GM12801 (cell line): ENCODE results near the gene ILDR2.

Source experiments
- TF ChIP-seq, protein P1 (sequence below): IDR thresholded peaks from one replicate; pipeline ENCODE4 v1.5.1; 2011; ENCODE audit warnings: control low read depth; ENCODE audit not compliant: insufficient read length; ENCODE audit errors: extremely low read depth

The ILDR2 gene

DNA sequence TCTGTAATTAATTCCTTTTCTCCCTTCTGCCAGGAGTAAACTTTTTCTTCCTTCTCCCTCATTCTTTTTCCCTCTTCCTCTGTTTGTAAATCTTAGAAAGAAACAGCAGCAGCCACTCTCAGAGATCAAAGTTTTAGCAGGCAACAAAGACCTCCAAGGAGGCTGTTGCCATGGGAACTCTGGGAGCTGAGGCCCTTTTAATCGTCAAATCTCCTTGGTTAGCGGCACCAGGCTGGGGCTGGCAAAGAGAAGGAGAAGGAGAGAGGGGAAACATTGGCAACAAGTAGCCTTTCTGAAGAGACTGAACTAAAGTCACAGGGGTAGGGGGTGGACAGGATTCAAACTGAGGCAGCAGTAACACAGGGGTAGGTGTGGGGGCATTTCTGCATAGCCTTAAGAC, 25.2 kb downstream of the ILDR2 start:
- TF ChIP-seq, protein P1, sequence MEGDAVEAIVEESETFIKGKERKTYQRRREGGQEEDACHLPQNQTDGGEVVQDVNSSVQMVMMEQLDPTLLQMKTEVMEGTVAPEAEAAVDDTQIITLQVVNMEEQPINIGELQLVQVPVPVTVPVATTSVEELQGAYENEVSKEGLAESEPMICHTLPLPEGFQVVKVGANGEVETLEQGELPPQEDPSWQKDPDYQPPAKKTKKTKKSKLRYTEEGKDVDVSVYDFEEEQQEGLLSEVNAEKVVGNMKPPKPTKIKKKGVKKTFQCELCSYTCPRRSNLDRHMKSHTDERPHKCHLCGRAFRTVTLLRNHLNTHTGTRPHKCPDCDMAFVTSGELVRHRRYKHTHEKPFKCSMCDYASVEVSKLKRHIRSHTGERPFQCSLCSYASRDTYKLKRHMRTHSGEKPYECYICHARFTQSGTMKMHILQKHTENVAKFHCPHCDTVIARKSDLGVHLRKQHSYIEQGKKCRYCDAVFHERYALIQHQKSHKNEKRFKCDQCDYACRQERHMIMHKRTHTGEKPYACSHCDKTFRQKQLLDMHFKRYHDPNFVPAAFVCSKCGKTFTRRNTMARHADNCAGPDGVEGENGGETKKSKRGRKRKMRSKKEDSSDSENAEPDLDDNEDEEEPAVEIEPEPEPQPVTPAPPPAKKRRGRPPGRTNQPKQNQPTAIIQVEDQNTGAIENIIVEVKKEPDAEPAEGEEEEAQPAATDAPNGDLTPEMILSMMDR, result no peak

DNA sequence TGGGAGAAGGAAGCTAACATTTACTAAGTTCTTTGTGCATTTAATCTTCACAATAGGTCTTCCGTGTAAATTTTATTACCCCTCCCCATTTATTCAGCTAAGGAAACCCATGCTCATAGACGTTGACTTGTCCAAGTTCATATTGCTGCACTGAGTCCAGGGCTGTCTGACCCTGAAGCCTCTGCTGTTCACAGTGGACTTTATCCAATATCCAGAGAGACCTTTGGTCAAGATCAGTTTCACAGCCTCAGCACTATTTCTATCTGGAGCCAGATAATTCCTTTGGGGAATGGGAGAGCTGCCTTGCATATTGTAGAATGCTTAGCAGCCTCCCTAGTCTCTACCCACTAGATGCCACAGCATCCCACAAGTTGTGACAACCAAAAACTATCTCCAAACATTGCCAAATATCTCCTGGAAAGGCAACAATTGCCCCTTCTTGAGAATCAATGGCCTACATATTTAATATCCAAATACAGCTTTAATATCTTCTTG, 26.4 kb downstream of the ILDR2 start:
- TF ChIP-seq, protein P1, result no peak

DNA sequence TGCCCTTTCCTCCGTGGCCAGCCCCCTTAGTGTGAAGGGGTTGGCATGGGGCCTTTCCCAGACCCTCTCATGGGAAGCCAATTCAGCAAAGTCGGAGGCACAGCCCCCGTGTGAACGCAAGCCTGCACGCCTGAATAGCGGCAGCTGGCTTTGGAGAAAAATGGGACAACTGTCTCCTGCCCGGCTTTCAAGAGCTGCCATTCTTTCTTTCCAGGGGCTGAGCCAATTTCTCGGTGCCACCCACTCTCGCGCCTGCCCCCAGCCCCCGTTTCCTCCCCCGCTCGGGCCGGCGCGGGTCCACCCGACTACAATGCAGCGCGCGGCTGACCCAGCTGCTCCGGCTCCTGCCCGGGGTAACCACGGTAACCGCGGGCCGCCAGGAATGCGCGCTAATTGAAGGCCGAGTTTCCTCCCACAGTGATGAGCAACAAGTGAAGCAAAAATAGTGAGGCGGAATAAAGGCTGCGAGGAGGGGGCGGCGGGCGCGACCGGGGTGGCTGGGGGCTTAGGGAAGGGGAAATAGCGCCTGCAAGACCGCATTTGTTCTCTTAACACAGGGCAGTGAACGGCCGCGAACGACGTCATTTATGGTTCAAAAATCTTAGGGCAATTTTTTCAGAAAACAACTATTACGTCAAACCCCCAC, 27.8 kb downstream of the ILDR2 start:
- TF ChIP-seq, protein P1, result no peak

DNA sequence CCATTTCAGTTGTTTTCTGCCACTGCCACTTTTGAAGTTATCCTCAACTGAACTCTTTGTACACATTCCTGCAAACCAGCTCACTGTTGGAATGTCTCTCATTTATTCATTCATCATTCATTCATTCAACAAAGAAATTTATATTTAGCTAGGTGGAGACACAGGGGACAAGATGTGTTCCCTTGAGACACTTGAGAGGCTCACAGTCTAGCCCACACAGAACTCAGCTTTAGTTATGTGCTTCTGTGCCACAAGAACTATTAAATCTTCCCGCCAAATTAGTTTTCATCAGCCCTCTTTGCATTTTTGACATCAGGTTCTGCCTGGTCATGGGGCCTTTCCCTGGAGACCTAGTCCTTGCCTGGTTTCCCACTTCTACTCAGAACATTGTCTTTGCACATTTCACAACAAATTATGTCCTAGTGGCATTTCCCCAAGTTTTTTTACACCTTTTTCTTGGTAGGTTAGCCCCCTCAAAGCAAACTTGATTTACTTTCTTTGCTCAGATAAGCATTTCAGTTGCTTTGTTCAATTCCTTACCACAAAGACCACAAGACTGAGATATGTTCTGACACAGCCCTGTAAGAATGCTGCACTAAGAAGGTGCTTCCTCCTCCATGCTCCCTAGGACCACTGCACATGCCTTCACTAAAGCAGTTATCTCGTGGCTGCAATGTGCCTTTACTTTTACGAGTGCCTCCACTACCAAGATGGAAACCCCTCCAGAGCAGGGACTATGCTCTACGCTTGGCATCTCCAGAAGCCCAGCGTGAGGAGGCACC, 31.0 kb downstream of the ILDR2 start:
- TF ChIP-seq, protein P1, result no peak

DNA sequence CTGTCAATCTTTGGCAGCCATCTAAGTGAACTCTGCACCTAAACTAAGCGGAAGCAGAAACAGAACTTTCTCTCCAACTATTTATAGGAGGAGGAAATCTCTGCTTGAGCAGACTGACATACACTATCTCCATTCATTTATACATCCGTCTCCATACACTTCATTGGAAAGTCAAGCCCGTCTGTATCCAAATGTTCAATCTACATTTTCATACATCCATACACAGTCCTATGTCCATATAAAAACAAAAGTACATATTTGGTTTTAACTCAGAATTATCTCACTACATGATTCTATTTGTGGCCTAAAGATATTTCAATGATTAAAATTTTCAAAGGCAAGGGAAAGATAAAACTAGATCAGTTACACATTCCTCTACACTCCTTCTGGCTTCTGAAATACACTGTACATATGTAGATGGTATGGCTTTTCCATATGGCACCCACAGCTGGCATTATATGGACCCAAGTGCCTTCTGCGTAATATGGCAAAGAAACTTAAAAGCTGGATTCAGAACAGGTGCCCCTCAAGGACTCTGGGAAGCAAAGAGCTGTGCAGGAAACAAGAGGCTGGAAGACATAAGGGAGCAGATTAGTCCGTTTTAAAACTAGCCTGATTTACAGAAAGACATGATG, 35.5 kb downstream of the ILDR2 start:
- TF ChIP-seq, protein P1, result no peak

DNA sequence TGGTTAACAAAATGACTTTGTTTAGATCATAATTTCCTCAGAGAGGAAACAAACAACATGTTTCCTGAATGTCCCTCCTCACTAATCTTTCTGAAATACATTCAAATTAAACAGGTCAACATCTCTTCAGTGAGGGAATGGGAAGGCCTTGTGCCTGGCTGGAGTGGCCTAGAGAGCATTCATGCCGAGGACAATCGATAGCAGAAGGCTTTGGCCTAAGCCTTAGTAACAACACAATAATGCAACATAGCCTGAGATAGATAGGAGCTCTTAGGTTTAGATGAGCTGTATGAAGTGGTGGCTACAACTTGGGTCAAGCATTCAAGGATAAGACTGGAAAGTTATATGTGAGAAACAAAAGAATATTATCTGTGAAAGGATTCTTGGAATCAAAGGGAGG, 37.4 kb downstream of the ILDR2 start:
- TF ChIP-seq, protein P1, result no peak

DNA sequence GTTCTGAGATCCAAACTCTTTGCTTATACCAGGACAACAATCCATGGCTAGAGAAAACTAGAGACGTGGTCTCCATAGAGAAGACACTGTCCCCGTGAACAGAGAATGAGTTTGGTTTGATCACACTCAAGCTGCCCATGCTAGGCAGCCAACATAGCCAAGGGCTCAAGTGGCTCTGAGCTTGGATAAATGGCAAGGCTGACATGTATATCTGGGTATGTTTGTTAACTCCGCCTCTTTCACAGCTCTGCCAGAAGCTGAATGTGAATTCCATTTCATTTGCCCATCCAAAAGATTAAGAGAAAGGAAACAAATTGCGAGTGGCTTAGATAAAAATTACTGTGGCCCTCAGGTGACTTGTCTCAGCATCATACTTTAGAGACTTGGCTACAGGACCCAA, 38.0 kb downstream of the ILDR2 start:
- TF ChIP-seq, protein P1, result no peak
